Common myeloid progenitor, CD34-positive (primary cell): ENCODE data around the gene CBX4.

Experiments used
- CTCF ChIA-PET: fragments of 350-600 bp; sonication (Branson Sonifier 250); formaldehyde crosslinking; loops from one replicate; lab custom pipeline; 2021; ENCODE audit warnings: antibody characterized with exemption; lab: Charles Lee
- POLR2A ChIA-PET: fragments of 350-600 bp; sonication (Branson Sonifier 250); formaldehyde crosslinking; loops from one replicate; lab custom pipeline; 2021; ENCODE audit warnings: antibody characterized with exemption; lab: Charles Lee
- DNase-seq, 3 donors: peaks; one replicate each; pipeline versions ENCODE4 v3.0.0 to v3.0.0-alpha.2; 2013
- H3K27ac ChIP-seq, 2 experiments: 1 replicate in 1 of 2; 2 replicates in 1 of 2; pipeline ENCODE4 v1.7.0; 2013; ENCODE audit warnings: inconsistent platforms in 2 of 2, low read length in 2 of 2, mild to moderate bottlenecking in 2 of 2, low read depth in 1 of 2, moderate library complexity in 1 of 2; ENCODE audit not compliant: severe bottlenecking in 2 of 2, insufficient read depth in 1 of 2, poor library complexity in 1 of 2
- H3K27me3 ChIP-seq, 5 experiments: replicated peaks in 2 of 5; 1 replicate in 3 of 5; 2 replicates in 2 of 5; pipeline versions ENCODE4 v1.6.1 to v1.7.0; 2013; ENCODE audit warnings: low read length in 4 of 5, mild to moderate bottlenecking in 2 of 5, moderate library complexity in 2 of 5, inconsistent platforms in 1 of 5; ENCODE audit not compliant: insufficient read depth in 5 of 5, control insufficient read depth in 4 of 5
- H3K36me3 ChIP-seq, 4 experiments: 1 replicate in 2 of 4; 2 replicates in 2 of 4; pipeline versions ENCODE4 v1.6.1 to v1.7.0; 2013; ENCODE audit warnings: low read length in 3 of 4, control low read depth in 1 of 4, mild to moderate bottlenecking in 1 of 4; ENCODE audit not compliant: control insufficient read depth in 4 of 4, insufficient read depth in 4 of 4
- H3K4me1 ChIP-seq, 4 experiments: 1 replicate in 3 of 4; 2 replicates in 1 of 4; pipeline versions ENCODE4 v1.6.1 to v1.7.1; 2013; ENCODE audit warnings: low read length in 3 of 4, mild to moderate bottlenecking in 3 of 4, control low read depth in 1 of 4, inconsistent platforms in 1 of 4, moderate library complexity in 1 of 4; ENCODE audit not compliant: control insufficient read depth in 4 of 4, insufficient read depth in 4 of 4; ENCODE audit errors: control extremely low read depth in 1 of 4
- H3K4me3 ChIP-seq, 7 experiments: 1 replicate in 4 of 7; 2 replicates in 3 of 7; pipeline versions ENCODE4 v1.5.1 to v1.7.0; 2013; ENCODE audit warnings: mild to moderate bottlenecking in 7 of 7, low read length in 6 of 7, moderate library complexity in 6 of 7, inconsistent platforms in 2 of 7, low read depth in 2 of 7, control low read depth in 1 of 7; ENCODE audit not compliant: insufficient read depth in 4 of 7, control insufficient read depth in 1 of 7; ENCODE audit errors: extremely low read depth in 1 of 7
- H3K9me3 ChIP-seq, 5 experiments: 1 replicate in 4 of 5; 2 replicates in 1 of 5; pipeline versions ENCODE4 v1.6.1 to v1.7.1; 2013; ENCODE audit warnings: low read length in 4 of 5, mild to moderate bottlenecking in 2 of 5, inconsistent platforms in 1 of 5, low read depth in 1 of 5, moderate library complexity in 1 of 5; ENCODE audit not compliant: control insufficient read depth in 4 of 5, insufficient read depth in 2 of 5; ENCODE audit errors: control extremely low read depth in 1 of 5
- WGBS: methylation state at CpG from one replicate; pipeline ENCODE4 v1.1.5; 2013; ENCODE audit not compliant: insufficient coverage; 5-methylcytosine and 5-hydroxymethylcytosine counted together

The CBX4 gene

GRCh38 chr17:79784353-79785016 is 54.8 kb downstream of the CBX4 start:
- 98% methylated on average over 30 of the region's 31 CpGs for WGBS
- Histone ChIP-seq H3K27ac (no peak overlapping the region), H3K9me3 (no peaks in the 10 kb centered on the region), H3K4me3 (no peak overlapping the region), H3K27me3 (peaks cover 0 to 13% (median 4%) of the 10 kb centered on the region in 5 experiments), H3K36me3 (peaks cover 0 to 57% (median 36%) of the 10 kb centered on the region in 4 experiments), H3K4me1 (peaks cover 5 to 43% (median 42%) of the 10 kb centered on the region in 4 experiments)
- ChIA-PET CTCF (interaction anchor here (0.8 to 1.4 kb wide), 2 partner anchors 39 to 43 kb away, joined by 3 to 5 read pairs; no protein-coding TSS in a partner anchor), POLR2A (interaction anchor here (0.5 kb wide), 1 partner anchor 38 kb away, joined by 6 read pairs; no protein-coding TSS in a partner anchor)
- DNase-seq = no peak

GRCh38 chr17:79783891-79784290 is 55.3 kb downstream of the CBX4 start:
- Histone ChIP-seq H3K9me3 (no peaks in the 10 kb centered on the region), H3K27ac (no peak overlapping the region), H3K36me3 (peaks cover 0 to 57% (median 37%) of the 10 kb centered on the region in 4 experiments), H3K27me3 (peaks cover 0 to 7% (median under 1%) of the 10 kb centered on the region in 5 experiments), H3K4me3 (no peak overlapping the region), H3K4me1 (peaks cover 5 to 44% (median 43%) of the 10 kb centered on the region in 4 experiments)
- ChIA-PET POLR2A (no interaction called here), CTCF (interaction anchor here (0.8 to 1.4 kb wide), 2 partner anchors 38 to 42 kb away, joined by 3 to 5 read pairs; no protein-coding TSS in a partner anchor)
- DNase-seq = no peak
- WGBS = 98% methylated on average over 18 of the region's 18 CpGs
